HepG2 (cell line): ENCODE results near the gene OTOP1. TPM values are rescaled to one million over a fixed set of nuclear protein-coding genes. Genes with fewer than 3 reads are reported as not detected.

Source experiments
- ATRX ChIP-seq: sonication (generic); formaldehyde crosslinking; IDR thresholded peaks from 2 replicates; pipeline ENCODE4 v1.4.0; 2020; ENCODE audit warnings: missing genetic modification reagents, borderline replicate concordance
- IKZF4 ChIP-seq: sonication (generic); formaldehyde crosslinking; IDR thresholded peaks from 2 replicates; pipeline ENCODE4 v1.5.1; 2020; ENCODE audit warnings: borderline replicate concordance, mild to moderate bottlenecking, low read depth, missing genetic modification reagents; ENCODE audit errors: not compliant biosample characterization
- KDM1A ChIP-seq: IDR thresholded peaks from 2 replicates; pipeline ENCODE4 v1.6.1; 2016; ENCODE audit warnings: missing compliant biosample characterization
- MEIS1 ChIP-seq: sonication (generic); formaldehyde crosslinking; IDR thresholded peaks from 2 replicates; pipeline ENCODE4 v1.9.0; 2021; ENCODE audit warnings: mild to moderate bottlenecking, missing genetic modification reagents, moderate library complexity, borderline replicate concordance
- RARA ChIP-seq: IDR thresholded peaks from 2 replicates; pipeline ENCODE4 v1.6.1; 2016; ENCODE audit warnings: missing genetic modification reagents, missing compliant biosample characterization
- SYNCRIP ChIP-seq: fragments of 200-400 bp; formaldehyde crosslinking; IDR thresholded peaks from 2 replicates; pipeline ENCODE4 v1.6.1; 2018; ENCODE audit warnings: mild to moderate bottlenecking, low read depth, low read length; ENCODE audit not compliant: insufficient read depth
- YY1 ChIP-seq: IDR thresholded peaks from 2 replicates; pipeline ENCODE4 v1.6.1; 2011; ENCODE audit warnings: low read length, low read depth, moderate library complexity, mild to moderate bottlenecking; ENCODE audit not compliant: insufficient read depth, insufficient replicate concordance
- ZFP36L2 ChIP-seq: sonication (generic); formaldehyde crosslinking; IDR thresholded peaks from 2 replicates; pipeline ENCODE4 v1.4.0; 2020; ENCODE audit warnings: missing genetic modification reagents
- ZNF10 ChIP-seq: sonication (generic); formaldehyde crosslinking; IDR thresholded peaks from 2 replicates; pipeline ENCODE4 v1.4.0; 2020; ENCODE audit warnings: mild to moderate bottlenecking, low read depth, missing genetic modification reagents, borderline replicate concordance
- ZNF160 ChIP-seq: sonication (generic); formaldehyde crosslinking; IDR thresholded peaks from 2 replicates; pipeline ENCODE4 v1.8.0; 2022; ENCODE audit warnings: mild to moderate bottlenecking, inconsistent platforms, missing genetic modification reagents
- ZNF234 ChIP-seq: sonication (generic); formaldehyde crosslinking; conservative IDR thresholded peaks from 2 replicates; pipeline ENCODE4 v1.5.1; 2020; ENCODE audit warnings: mild to moderate bottlenecking, missing genetic modification reagents
- ZNF350 ChIP-seq: sonication (generic); formaldehyde crosslinking; IDR thresholded peaks from 2 replicates; pipeline ENCODE4 v1.4.0; 2020; ENCODE audit warnings: mild to moderate bottlenecking, low read depth, missing genetic modification reagents, borderline replicate concordance
- ZNF547 ChIP-seq: sonication (generic); formaldehyde crosslinking; IDR thresholded peaks from 2 replicates; pipeline ENCODE4 v1.5.1; 2020; ENCODE audit warnings: mild to moderate bottlenecking, missing genetic modification reagents
- ZNF644 ChIP-seq: IDR thresholded peaks from 2 replicates; pipeline ENCODE4 v1.6.1; 2016; ENCODE audit warnings: low read depth
- ZNF713 ChIP-seq: sonication (generic); formaldehyde crosslinking; IDR thresholded peaks from 2 replicates; pipeline ENCODE4 v1.4.0; 2020; ENCODE audit warnings: mild to moderate bottlenecking, missing genetic modification reagents
- ZSCAN21 ChIP-seq: sonication (generic); formaldehyde crosslinking; IDR thresholded peaks from 2 replicates; pipeline ENCODE4 v1.8.0; 2022; ENCODE audit warnings: mild to moderate bottlenecking, missing genetic modification reagents, moderate library complexity, borderline replicate concordance
- polyA plus RNA-seq, 8 experiments: library from polyadenylated mRNA; depleted of rRNA in 3 of 8; stranded (reverse) in 7 of 8; unstranded in 1 of 8; fragments of >200 nt; fragmentation: Illumina TruSeq in 4 of 8; extraction: Trizol in 4 of 8; gene quantifications; 2 replicates each; pipeline versions ENCODE4 v1.2.1 to v1.2.3, GENCODE V29; 2011 to 2016; ENCODE audit warnings: low read depth in 4 of 8, missing spikeins in 1 of 8, mixed read lengths in 1 of 8; ENCODE audit not compliant: insufficient read depth in 1 of 8
- total RNA-seq, 5 experiments: library from RNA; depleted of rRNA; stranded (reverse); fragments of >200 nt; fragmentation: Illumina TruSeq; extraction: Trizol; gene quantifications; 2 replicates each; pipeline ENCODE4 v1.2.3, GENCODE V29; 2016; ENCODE audit warnings: low read depth in 1 of 5
- TF ChIP-seq, protein P1 (sequence below): sonication (generic); formaldehyde crosslinking; IDR thresholded peaks from 2 replicates; pipeline ENCODE4 v1.4.0; 2020; ENCODE audit warnings: mild to moderate bottlenecking, missing genetic modification reagents, borderline replicate concordance
- TF ChIP-seq, protein P2 (sequence below): IDR thresholded peaks from 2 replicates; pipeline ENCODE4 v1.6.1; 2016; ENCODE audit warnings: low read depth, control low read depth
- TF ChIP-seq, protein P3 (sequence below): IDR thresholded peaks from 2 replicates; pipeline ENCODE4 v1.6.1; 2018; ENCODE audit warnings: missing genetic modification reagents, mild to moderate bottlenecking, missing compliant biosample characterization
- TF ChIP-seq, protein P4 (sequence below): sonication (generic); formaldehyde crosslinking; IDR thresholded peaks from 2 replicates; pipeline ENCODE4 v1.4.0; 2020; ENCODE audit warnings: missing genetic modification reagents

Gene OTOP1
- total and polyA plus RNA-seq, 2 of the 13 experiments (the other 11 are each of a cell fraction or from before 2014, with no cell fraction given), result not detected

DNA sequence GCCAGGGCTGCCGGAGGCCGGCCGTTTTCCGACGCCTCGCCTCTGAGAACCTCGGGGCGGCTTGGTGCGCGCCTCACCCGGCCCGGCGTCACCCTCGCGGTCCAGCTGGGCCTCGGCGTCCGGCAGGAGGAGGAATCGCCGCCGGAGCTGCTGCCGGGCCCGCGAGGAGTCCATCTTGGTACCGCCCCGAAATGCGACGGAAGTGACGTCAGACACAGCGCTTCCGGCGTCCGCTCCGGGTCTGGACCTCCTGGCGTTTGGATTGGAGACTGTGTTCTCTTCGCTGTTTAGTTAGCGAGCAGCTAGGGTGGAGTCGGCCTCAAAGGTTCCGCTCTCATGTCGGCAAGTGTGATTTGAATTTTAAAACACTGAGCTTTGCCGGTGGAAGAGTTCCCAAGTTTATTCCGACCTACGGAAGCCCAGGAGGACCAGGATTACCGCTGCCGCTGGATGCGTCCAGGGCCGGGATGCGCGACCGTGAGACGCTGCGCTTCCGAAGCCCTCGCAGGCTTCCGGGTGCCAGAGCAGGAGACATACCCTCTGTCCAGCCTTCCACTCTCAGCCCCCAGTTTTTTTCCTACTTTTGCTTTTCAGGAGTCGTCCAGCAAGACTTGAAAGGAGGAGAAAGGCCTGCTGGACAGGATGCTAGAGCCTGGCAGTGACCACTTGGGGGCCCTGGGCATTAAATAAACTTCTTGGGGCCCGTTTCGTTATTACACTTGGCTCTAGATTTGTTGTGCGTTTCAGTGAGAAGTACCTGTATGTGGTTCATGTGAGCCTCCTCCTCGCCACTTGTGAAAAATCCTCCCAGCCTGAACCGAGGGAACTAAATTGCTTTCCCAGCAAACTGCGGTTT is 21.5 kb upstream of the OTOP1 start, which contains the start of gene TMEM128 (continued):
- TF ChIP-seq, protein P1, sequence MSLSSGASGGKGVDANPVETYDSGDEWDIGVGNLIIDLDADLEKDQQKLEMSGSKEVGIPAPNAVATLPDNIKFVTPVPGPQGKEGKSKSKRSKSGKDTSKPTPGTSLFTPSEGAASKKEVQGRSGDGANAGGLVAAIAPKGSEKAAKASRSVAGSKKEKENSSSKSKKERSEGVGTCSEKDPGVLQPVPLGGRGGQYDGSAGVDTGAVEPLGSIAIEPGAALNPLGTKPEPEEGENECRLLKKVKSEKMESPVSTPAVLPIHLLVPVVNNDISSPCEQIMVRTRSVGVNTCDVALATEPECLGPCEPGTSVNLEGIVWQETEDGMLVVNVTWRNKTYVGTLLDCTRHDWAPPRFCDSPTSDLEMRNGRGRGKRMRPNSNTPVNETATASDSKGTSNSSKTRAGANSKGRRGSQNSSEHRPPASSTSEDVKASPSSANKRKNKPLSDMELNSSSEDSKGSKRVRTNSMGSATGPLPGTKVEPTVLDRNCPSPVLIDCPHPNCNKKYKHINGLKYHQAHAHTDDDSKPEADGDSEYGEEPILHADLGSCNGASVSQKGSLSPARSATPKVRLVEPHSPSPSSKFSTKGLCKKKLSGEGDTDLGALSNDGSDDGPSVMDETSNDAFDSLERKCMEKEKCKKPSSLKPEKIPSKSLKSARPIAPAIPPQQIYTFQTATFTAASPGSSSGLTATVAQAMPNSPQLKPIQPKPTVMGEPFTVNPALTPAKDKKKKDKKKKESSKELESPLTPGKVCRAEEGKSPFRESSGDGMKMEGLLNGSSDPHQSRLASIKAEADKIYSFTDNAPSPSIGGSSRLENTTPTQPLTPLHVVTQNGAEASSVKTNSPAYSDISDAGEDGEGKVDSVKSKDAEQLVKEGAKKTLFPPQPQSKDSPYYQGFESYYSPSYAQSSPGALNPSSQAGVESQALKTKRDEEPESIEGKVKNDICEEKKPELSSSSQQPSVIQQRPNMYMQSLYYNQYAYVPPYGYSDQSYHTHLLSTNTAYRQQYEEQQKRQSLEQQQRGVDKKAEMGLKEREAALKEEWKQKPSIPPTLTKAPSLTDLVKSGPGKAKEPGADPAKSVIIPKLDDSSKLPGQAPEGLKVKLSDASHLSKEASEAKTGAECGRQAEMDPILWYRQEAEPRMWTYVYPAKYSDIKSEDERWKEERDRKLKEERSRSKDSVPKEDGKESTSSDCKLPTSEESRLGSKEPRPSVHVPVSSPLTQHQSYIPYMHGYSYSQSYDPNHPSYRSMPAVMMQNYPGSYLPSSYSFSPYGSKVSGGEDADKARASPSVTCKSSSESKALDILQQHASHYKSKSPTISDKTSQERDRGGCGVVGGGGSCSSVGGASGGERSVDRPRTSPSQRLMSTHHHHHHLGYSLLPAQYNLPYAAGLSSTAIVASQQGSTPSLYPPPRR (CRISPR knock-in tag), result 0 out of 2 replicates have a peak, but pooled peaks have one; percentile 5
- no peak for TF ChIP-seq IKZF4 (CRISPR knock-in tag)
- TF ChIP-seq, protein P2, sequence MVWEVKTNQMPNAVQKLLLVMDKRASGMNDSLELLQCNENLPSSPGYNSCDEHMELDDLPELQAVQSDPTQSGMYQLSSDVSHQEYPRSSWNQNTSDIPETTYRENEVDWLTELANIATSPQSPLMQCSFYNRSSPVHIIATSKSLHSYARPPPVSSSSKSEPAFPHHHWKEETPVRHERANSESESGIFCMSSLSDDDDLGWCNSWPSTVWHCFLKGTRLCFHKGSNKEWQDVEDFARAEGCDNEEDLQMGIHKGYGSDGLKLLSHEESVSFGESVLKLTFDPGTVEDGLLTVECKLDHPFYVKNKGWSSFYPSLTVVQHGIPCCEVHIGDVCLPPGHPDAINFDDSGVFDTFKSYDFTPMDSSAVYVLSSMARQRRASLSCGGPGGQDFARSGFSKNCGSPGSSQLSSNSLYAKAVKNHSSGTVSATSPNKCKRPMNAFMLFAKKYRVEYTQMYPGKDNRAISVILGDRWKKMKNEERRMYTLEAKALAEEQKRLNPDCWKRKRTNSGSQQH, result peak; percentile 49; the same call in 1 of the 2 replicates
- TF ChIP-seq KDM1A (CRISPR knock-in tag), result no peak
- no peak for TF ChIP-seq ZNF234 (CRISPR knock-in tag)
- TF ChIP-seq ZNF10 (CRISPR knock-in tag), result no peak
- TF ChIP-seq MEIS1 (CRISPR knock-in tag), result no peak
- peak; percentile 76; the same call in 1 of the 2 replicates for TF ChIP-seq ZNF350 (CRISPR knock-in tag)
- 0 out of 2 replicates have a peak, but pooled peaks have one; percentile 7 for TF ChIP-seq ZNF644
- TF ChIP-seq SYNCRIP, result no peak
- TF ChIP-seq, protein P3, sequence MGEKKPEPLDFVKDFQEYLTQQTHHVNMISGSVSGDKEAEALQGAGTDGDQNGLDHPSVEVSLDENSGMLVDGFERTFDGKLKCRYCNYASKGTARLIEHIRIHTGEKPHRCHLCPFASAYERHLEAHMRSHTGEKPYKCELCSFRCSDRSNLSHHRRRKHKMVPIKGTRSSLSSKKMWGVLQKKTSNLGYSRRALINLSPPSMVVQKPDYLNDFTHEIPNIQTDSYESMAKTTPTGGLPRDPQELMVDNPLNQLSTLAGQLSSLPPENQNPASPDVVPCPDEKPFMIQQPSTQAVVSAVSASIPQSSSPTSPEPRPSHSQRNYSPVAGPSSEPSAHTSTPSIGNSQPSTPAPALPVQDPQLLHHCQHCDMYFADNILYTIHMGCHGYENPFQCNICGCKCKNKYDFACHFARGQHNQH, result peak; percentile 71
- 0 out of 2 replicates have a peak, but pooled peaks have one; percentile 20 for TF ChIP-seq RARA
- TF ChIP-seq ZNF713, result no peak
- TF ChIP-seq ZNF547 (CRISPR knock-in tag), result no peak
- no peak for TF ChIP-seq ATRX (CRISPR knock-in tag)
- TF ChIP-seq ZFP36L2 (CRISPR knock-in tag), result 0 out of 2 replicates have a peak, but pooled peaks have one; percentile 25
- TF ChIP-seq YY1, result peak; percentile 94
- no peak; the same call in 1 of the 2 replicates for TF ChIP-seq ZSCAN21 (CRISPR knock-in tag)
- TF ChIP-seq, protein P4, sequence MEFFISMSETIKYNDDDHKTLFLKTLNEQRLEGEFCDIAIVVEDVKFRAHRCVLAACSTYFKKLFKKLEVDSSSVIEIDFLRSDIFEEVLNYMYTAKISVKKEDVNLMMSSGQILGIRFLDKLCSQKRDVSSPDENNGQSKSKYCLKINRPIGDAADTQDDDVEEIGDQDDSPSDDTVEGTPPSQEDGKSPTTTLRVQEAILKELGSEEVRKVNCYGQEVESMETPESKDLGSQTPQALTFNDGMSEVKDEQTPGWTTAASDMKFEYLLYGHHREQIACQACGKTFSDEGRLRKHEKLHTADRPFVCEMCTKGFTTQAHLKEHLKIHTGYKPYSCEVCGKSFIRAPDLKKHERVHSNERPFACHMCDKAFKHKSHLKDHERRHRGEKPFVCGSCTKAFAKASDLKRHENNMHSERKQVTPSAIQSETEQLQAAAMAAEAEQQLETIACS (CRISPR knock-in tag), result no peak; the same call in 1 of the 2 replicates
- TF ChIP-seq ZNF160, result 0 out of 2 replicates have a peak, but pooled peaks have one; percentile 54
